HepG2 (cell line): ENCODE data around the gene RAB39A. TPM values are rescaled to one million over a fixed set of nuclear protein-coding genes. Genes with fewer than 3 reads are reported as not detected.

Source experiments
- CENPX ChIP-seq: sonication (generic); formaldehyde crosslinking; IDR thresholded peaks from 2 replicates; pipeline ENCODE4 v1.9.0; 2021; ENCODE audit warnings: mild to moderate bottlenecking, missing genetic modification reagents, moderate library complexity
- CREM ChIP-seq, 2 experiments: sonication (generic) in 1 of 2; formaldehyde crosslinking in 1 of 2; IDR thresholded peaks; 2 replicates each; pipeline versions ENCODE4 v1.4.0 to v1.6.1; 2016 to 2020; ENCODE audit warnings: antibody characterized with exemption in 1 of 2, mild to moderate bottlenecking in 1 of 2, missing genetic modification reagents in 1 of 2
- EZH2 ChIP-seq: conservative IDR thresholded peaks from 2 replicates; pipeline ENCODE4 v1.6.1; 2012; ENCODE audit warnings: mild to moderate bottlenecking, low read depth, low read length, moderate library complexity
- FOXP1 ChIP-seq, 2 experiments: fragments of 450-650 bp in 1 of 2; IDR thresholded peaks; 2 replicates each; pipeline ENCODE4 v1.6.1; 2017 to 2018; ENCODE audit warnings: antibody characterized with exemption in 1 of 2
- HNRNPH1 ChIP-seq: fragments of 200-400 bp; formaldehyde crosslinking; optimal IDR thresholded peaks from 2 replicates; pipeline ENCODE3; 2017; ENCODE audit warnings: mild to moderate bottlenecking, low read depth, low read length
- JARID2 ChIP-seq: sonication (generic); formaldehyde crosslinking; IDR thresholded peaks from 2 replicates; pipeline ENCODE4 v1.8.1; 2023; ENCODE audit warnings: missing genetic modification reagents, inconsistent platforms; ENCODE audit not compliant: insufficient replicate concordance
- KLF13 ChIP-seq: sonication (generic); formaldehyde crosslinking; IDR thresholded peaks from 2 replicates; pipeline ENCODE4 v1.4.0; 2020; ENCODE audit warnings: mild to moderate bottlenecking, missing genetic modification reagents
- TBL1XR1 ChIP-seq: fragments of 150-350 bp; IDR thresholded peaks from 2 replicates; pipeline ENCODE4 v1.6.1; 2014; ENCODE audit warnings: borderline replicate concordance, low read length; ENCODE audit not compliant: partially characterized antibody
- ZNF10 ChIP-seq: sonication (generic); formaldehyde crosslinking; IDR thresholded peaks from 2 replicates; pipeline ENCODE4 v1.4.0; 2020; ENCODE audit warnings: mild to moderate bottlenecking, low read depth, missing genetic modification reagents, borderline replicate concordance
- ZNF260 ChIP-seq: sonication (generic); formaldehyde crosslinking; IDR thresholded peaks from 2 replicates; pipeline ENCODE4 v1.4.0; 2020; ENCODE audit warnings: missing genetic modification reagents, low read depth, mild to moderate bottlenecking, borderline replicate concordance
- ZNF337 ChIP-seq: sonication (generic); formaldehyde crosslinking; IDR thresholded peaks from 2 replicates; pipeline ENCODE4 v1.5.1; 2020; ENCODE audit warnings: missing genetic modification reagents, low read depth, mild to moderate bottlenecking, borderline replicate concordance
- ZNF788 ChIP-seq: sonication (generic); formaldehyde crosslinking; IDR thresholded peaks from 2 replicates; pipeline ENCODE4 v1.5.0; 2020; ENCODE audit warnings: mild to moderate bottlenecking, missing genetic modification reagents, borderline replicate concordance
- polyA plus RNA-seq, 8 experiments: library from polyadenylated mRNA; depleted of rRNA in 3 of 8; stranded (reverse) in 7 of 8; unstranded in 1 of 8; fragments of >200 nt; fragmentation: Illumina TruSeq in 4 of 8; extraction: Trizol in 4 of 8; gene quantifications; 2 replicates each; pipeline versions ENCODE4 v1.2.1 to v1.2.3, GENCODE V29; 2011 to 2016; ENCODE audit warnings: low read depth in 4 of 8, missing spikeins in 1 of 8, mixed read lengths in 1 of 8; ENCODE audit not compliant: insufficient read depth in 1 of 8
- total RNA-seq, 5 experiments: library from RNA; depleted of rRNA; stranded (reverse); fragments of >200 nt; fragmentation: Illumina TruSeq; extraction: Trizol; gene quantifications; 2 replicates each; pipeline ENCODE4 v1.2.3, GENCODE V29; 2016; ENCODE audit warnings: low read depth in 1 of 5
- TF ChIP-seq, protein P1 (sequence below): IDR thresholded peaks from 2 replicates; pipeline ENCODE4 v1.6.1; 2016; ENCODE audit warnings: low read depth, missing genetic modification reagents, missing compliant biosample characterization
- TF ChIP-seq, protein P2 (sequence below): sonication (generic); formaldehyde crosslinking; IDR thresholded peaks from 2 replicates; pipeline ENCODE4; 2020; ENCODE audit warnings: missing genetic modification reagents, mild to moderate bottlenecking, borderline replicate concordance
- TF ChIP-seq, protein P3 (sequence below): sonication (generic); formaldehyde crosslinking; IDR thresholded peaks from 2 replicates; pipeline ENCODE4 v1.8.1; 2023; ENCODE audit warnings: mild to moderate bottlenecking, moderate library complexity, missing genetic modification reagents
- TF ChIP-seq, protein P4 (sequence below): sonication (generic); formaldehyde crosslinking; IDR thresholded peaks from 2 replicates; pipeline ENCODE4 v1.8.1; 2023; ENCODE audit warnings: mild to moderate bottlenecking, missing genetic modification reagents
- TF ChIP-seq, protein P5 (sequence below): sonication (generic); formaldehyde crosslinking; IDR thresholded peaks from 2 replicates; pipeline ENCODE4 v1.8.1; 2023; ENCODE audit warnings: mild to moderate bottlenecking, missing genetic modification reagents, borderline replicate concordance

Gene RAB39A
- total and polyA plus RNA-seq, 2 of the 13 experiments (the other 11 are each of a cell fraction or from before 2014, with no cell fraction given), result not detected

DNA sequence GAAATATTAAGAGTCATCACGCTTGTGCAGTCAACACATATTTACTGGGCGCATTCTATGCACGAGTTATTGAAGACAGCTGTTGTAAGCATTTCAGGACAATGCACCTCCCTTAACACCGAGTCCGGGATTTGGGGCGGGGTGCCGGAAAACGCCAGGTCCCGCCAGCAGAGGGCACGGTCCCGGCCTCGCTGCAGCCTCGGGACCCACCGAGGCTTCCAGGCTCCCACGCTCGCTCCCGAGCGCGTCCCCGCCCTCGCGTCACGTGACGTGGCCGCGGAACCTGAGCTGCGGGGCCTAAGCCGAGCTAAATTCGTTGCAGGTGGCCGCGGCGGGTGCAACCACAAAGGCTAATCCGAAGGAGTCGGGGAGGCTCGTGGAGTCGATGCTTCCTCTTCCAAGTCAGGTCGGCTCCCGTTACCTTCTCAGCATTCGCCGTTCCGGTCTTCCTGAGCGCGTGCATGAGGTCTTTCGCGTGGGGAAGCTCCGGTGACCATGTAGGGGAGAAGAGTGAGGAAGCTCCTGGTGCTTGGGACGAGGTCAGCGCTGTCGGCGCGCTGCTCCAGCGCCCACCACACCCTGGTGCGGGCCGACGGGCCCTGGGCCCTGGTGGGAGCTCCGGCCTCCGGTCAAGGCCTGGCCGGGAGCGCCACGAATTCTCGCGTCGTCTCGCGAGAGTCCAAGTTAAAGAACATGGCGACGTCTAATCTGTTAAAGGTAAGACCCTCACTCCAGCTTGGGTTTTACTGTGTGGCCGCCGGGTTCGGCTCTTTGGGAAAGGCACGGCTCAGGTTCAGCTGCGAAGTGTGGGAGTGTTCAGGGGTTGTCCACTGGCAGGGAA, 80.6 kb downstream of the RAB39A start, which contains the start of gene CUL5 (continued):
- TF ChIP-seq, protein P1, sequence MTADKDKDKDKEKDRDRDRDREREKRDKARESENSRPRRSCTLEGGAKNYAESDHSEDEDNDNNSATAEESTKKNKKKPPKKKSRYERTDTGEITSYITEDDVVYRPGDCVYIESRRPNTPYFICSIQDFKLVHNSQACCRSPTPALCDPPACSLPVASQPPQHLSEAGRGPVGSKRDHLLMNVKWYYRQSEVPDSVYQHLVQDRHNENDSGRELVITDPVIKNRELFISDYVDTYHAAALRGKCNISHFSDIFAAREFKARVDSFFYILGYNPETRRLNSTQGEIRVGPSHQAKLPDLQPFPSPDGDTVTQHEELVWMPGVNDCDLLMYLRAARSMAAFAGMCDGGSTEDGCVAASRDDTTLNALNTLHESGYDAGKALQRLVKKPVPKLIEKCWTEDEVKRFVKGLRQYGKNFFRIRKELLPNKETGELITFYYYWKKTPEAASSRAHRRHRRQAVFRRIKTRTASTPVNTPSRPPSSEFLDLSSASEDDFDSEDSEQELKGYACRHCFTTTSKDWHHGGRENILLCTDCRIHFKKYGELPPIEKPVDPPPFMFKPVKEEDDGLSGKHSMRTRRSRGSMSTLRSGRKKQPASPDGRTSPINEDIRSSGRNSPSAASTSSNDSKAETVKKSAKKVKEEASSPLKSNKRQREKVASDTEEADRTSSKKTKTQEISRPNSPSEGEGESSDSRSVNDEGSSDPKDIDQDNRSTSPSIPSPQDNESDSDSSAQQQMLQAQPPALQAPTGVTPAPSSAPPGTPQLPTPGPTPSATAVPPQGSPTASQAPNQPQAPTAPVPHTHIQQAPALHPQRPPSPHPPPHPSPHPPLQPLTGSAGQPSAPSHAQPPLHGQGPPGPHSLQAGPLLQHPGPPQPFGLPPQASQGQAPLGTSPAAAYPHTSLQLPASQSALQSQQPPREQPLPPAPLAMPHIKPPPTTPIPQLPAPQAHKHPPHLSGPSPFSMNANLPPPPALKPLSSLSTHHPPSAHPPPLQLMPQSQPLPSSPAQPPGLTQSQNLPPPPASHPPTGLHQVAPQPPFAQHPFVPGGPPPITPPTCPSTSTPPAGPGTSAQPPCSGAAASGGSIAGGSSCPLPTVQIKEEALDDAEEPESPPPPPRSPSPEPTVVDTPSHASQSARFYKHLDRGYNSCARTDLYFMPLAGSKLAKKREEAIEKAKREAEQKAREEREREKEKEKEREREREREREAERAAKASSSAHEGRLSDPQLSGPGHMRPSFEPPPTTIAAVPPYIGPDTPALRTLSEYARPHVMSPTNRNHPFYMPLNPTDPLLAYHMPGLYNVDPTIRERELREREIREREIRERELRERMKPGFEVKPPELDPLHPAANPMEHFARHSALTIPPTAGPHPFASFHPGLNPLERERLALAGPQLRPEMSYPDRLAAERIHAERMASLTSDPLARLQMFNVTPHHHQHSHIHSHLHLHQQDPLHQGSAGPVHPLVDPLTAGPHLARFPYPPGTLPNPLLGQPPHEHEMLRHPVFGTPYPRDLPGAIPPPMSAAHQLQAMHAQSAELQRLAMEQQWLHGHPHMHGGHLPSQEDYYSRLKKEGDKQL (CRISPR knock-in tag), result peak; percentile 53; the same call in 1 of the 2 replicates
- TF ChIP-seq CREM (IDR thresholded peaks at IDR 0.05) (no peak), CREM (CRISPR knock-in tag; IDR thresholded peaks at IDR 0.05) (no peak), ZNF260 (CRISPR knock-in tag) (no peak), JARID2 (CRISPR knock-in tag) (no peak), ZNF788 (CRISPR knock-in tag) (peak; percentile 94), CENPX (CRISPR knock-in tag) (no peak), KLF13 (CRISPR knock-in tag) (no peak), ZNF337 (CRISPR knock-in tag) (0 out of 2 replicates have a peak, but pooled peaks have one; percentile 55), TBL1XR1 (peak; percentile 35), HNRNPH1 (no peak), ZNF10 (CRISPR knock-in tag) (no peak), FOXP1 (IDR thresholded peaks at IDR 0.05) (no peak), FOXP1 (CRISPR knock-in tag; IDR thresholded peaks at IDR 0.05) (no peak), EZH2 (no peak)
- TF ChIP-seq, protein P2, sequence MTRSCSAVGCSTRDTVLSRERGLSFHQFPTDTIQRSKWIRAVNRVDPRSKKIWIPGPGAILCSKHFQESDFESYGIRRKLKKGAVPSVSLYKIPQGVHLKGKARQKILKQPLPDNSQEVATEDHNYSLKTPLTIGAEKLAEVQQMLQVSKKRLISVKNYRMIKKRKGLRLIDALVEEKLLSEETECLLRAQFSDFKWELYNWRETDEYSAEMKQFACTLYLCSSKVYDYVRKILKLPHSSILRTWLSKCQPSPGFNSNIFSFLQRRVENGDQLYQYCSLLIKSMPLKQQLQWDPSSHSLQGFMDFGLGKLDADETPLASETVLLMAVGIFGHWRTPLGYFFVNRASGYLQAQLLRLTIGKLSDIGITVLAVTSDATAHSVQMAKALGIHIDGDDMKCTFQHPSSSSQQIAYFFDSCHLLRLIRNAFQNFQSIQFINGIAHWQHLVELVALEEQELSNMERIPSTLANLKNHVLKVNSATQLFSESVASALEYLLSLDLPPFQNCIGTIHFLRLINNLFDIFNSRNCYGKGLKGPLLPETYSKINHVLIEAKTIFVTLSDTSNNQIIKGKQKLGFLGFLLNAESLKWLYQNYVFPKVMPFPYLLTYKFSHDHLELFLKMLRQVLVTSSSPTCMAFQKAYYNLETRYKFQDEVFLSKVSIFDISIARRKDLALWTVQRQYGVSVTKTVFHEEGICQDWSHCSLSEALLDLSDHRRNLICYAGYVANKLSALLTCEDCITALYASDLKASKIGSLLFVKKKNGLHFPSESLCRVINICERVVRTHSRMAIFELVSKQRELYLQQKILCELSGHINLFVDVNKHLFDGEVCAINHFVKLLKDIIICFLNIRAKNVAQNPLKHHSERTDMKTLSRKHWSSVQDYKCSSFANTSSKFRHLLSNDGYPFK (CRISPR knock-in tag), result peak; percentile 92
- TF ChIP-seq, protein P3, sequence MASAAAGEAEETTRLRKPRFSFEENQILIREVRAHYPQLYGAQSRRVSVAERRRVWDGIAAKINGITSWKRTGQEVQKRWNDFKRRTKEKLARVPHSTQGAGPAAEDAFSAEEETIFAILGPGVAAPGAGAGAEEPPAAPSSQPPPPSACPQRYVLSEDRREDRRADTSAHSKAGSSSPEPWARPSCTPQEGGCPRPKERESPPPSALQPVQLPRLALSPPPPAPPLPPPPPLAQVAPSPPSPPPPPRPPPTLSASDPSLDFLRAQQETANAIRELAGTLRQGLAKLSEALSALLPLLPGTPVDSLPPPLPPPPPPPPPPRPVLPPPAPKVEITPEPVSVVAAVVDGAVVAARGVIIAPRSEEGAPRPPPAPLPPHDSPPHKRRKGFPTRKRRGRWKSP (CRISPR knock-in tag), result peak; percentile 52; the same call in 1 of the 2 replicates
- TF ChIP-seq, protein P4, sequence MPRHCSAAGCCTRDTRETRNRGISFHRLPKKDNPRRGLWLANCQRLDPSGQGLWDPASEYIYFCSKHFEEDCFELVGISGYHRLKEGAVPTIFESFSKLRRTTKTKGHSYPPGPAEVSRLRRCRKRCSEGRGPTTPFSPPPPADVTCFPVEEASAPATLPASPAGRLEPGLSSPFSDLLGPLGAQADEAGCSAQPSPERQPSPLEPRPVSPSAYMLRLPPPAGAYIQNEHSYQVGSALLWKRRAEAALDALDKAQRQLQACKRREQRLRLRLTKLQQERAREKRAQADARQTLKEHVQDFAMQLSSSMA (CRISPR knock-in tag), result 0 out of 2 replicates have a peak, but pooled peaks have one; percentile 47
- TF ChIP-seq, protein P5, sequence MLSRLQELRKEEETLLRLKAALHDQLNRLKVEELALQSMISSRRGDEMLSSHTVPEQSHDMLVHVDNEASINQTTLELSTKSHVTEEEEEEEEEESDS (CRISPR knock-in tag), result no peak
